ENCODE data around the gene TSC1. TPM values are rescaled to one million over a fixed set of nuclear protein-coding genes. Genes with fewer than 3 reads are reported as not detected.
"Not testable (repeated sequence)": the region's sequence is repeated elsewhere in the genome, so short reads cannot be mapped to it uniquely, and the experiment has no call there.

The TSC1 gene
- total and polyA plus RNA-seq, 12 donors = 29.4 to 87.7 (median 43.9) TPM

DNA sequence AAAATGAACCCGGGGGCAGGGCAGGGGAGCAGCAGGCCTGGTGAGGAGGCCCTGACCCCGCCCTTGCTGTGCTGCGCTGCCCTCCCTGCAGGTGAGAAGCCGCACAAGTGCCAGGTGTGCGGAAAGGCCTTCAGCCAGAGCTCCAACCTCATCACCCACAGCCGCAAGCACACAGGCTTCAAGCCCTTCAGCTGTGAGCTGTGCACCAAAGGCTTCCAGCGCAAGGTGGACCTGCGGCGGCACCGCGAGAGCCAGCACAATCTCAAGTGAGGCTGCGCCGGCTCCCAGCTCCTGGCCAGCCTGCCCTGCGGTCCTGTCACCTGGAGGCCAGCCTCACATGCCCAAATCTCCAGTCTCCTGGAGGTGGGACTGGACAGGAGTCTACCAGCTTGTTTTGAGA lies 46.4 kb upstream of the TSC1 start:
- H3K4me3 ChIP-seq = no peak overlapping the region
- H3K27me3 ChIP-seq = no peaks in the 10 kb centered on the region
- TF ChIP-seq POLR2A (IDR thresholded peaks at IDR 0.05) = no peak
- TF ChIP-seq, protein P1, sequence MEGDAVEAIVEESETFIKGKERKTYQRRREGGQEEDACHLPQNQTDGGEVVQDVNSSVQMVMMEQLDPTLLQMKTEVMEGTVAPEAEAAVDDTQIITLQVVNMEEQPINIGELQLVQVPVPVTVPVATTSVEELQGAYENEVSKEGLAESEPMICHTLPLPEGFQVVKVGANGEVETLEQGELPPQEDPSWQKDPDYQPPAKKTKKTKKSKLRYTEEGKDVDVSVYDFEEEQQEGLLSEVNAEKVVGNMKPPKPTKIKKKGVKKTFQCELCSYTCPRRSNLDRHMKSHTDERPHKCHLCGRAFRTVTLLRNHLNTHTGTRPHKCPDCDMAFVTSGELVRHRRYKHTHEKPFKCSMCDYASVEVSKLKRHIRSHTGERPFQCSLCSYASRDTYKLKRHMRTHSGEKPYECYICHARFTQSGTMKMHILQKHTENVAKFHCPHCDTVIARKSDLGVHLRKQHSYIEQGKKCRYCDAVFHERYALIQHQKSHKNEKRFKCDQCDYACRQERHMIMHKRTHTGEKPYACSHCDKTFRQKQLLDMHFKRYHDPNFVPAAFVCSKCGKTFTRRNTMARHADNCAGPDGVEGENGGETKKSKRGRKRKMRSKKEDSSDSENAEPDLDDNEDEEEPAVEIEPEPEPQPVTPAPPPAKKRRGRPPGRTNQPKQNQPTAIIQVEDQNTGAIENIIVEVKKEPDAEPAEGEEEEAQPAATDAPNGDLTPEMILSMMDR (IDR thresholded peaks at IDR 0.05) = no peak
- WGBS, 4 donors = 90 to 96% (median 95%) methylated on average over 4 to 14 of the region's 14 CpGs
- H3K4me1 ChIP-seq (replicated peaks in 1 of 2) = no peaks in the 10 kb centered on the region
- intact Hi-C loops (cut with DNase I) = no loop called here
- H3K36me3 ChIP-seq (replicated peaks in 1 of 2) = no peaks in the 10 kb centered on the region
- no peak for DNase-seq
- H3K27ac ChIP-seq = no peak overlapping the region
- no peaks in the 10 kb centered on the region for H3K9me3 ChIP-seq (replicated peaks in 1 of 3)

DNA sequence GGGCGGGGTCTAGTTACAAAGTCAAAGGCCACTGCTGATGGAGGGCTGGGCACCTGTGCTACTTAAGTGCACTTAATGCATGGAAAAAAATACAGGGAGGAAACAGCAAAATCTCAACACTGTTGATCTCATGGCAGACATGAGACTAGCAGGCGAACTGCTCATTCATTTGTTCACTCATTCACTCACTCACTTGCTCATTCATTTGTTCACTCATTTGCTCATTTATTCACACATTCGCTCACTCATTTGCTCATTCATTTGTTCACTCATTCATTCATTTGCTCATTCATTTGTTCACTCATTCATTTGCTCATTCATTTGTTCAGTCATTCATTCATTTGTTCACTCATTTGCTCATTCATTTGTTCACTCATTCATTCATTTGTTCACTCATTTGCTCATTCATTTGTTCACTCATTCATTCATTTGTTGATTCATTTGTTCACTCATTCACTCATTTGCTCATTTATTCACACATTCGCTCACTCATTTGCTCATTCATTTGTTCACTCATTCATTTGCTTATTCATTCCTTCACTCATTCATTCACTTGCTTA lies 45.7 kb upstream of the TSC1 start:
- H3K4me1 ChIP-seq (replicated peaks in 1 of 2); H3K4me3 ChIP-seq; H3K36me3 ChIP-seq (replicated peaks in 1 of 2); H3K9me3 ChIP-seq (replicated peaks in 1 of 3); H3K27ac ChIP-seq; H3K27me3 ChIP-seq; intact Hi-C loops (cut with DNase I); DNase-seq: not testable (repeated sequence)
- WGBS, 4 donors = 67 to 90% (median 73%) methylated on average over 4 of the region's 4 CpGs

DNA sequence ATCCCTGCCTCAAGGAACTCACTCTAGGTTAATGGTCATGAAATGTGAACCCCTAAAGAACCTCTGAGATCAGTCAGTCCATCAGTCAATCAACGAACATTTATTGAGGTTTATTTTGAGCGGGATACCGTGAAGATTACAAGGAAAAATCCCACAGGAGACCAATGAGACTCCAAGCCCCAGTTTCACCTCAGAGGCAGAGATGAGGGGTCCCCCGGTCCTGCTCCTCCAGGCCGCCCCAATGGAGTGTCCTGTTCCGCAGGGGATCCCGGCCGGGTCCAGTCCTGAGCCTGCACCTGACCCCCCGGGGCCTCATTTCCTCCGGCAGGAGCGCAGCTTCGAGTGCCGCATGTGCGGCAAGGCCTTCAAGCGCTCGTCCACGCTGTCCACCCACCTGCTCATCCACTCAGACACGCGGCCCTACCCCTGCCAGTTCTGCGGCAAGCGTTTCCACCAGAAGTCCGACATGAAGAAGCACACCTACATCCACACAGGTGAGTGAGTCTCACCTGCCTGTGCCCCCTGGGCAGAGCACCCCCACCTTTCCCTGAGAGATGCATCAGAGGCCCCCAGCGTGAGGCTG lies 45.1 kb upstream of the TSC1 start:
- H3K36me3 ChIP-seq (replicated peaks in 1 of 2) = no peaks in the 10 kb centered on the region
- intact Hi-C loops (cut with DNase I) = no loop called here
- H3K27me3 ChIP-seq = no peaks in the 10 kb centered on the region
- no peaks in the 10 kb centered on the region for H3K9me3 ChIP-seq (replicated peaks in 1 of 3)
- TF ChIP-seq POLR2A (IDR thresholded peaks at IDR 0.05) = no peak
- TF ChIP-seq, protein P1 (IDR thresholded peaks at IDR 0.05) = no peak
- no peak overlapping the region for H3K4me3 ChIP-seq
- WGBS, 4 donors = 88 to 92% (median 90%) methylated on average over 15 to 23 of the region's 23 CpGs
- H3K27ac ChIP-seq = no peak overlapping the region
- peaks cover 0 to under 1% of the 10 kb centered on the region in 2 donors for H3K4me1 ChIP-seq (replicated peaks in 1 of 2)
- no peak for DNase-seq

- H3K4me3 ChIP-seq = no peak overlapping the region
- DNase-seq = no peak
- WGBS, 4 donors = 93 to 95% (median 94%) methylated on average over 3 to 13 of the region's 13 CpGs
- TF ChIP-seq, protein P1 (IDR thresholded peaks at IDR 0.05) = no peak
- TF ChIP-seq POLR2A (IDR thresholded peaks at IDR 0.05) = no peak
- H3K9me3 ChIP-seq (replicated peaks in 1 of 3) = no peaks in the 10 kb centered on the region
- H3K27me3 ChIP-seq = no peaks in the 10 kb centered on the region
- H3K36me3 ChIP-seq (replicated peaks in 1 of 2) = no peaks in the 10 kb centered on the region
- no peak overlapping the region for H3K27ac ChIP-seq
- H3K4me1 ChIP-seq (replicated peaks in 1 of 2) = peaks cover 0 to 5% of the 10 kb centered on the region in 2 donors
- intact Hi-C loops (cut with DNase I) = no loop called here
These were observed 44.5 kb upstream of the TSC1 start for GRCh38 chr9:132989014-132989310.
